RWPE2 (cell line): ENCODE results near the gene DDX1.
"Not testable (repeated sequence)": the region's sequence is repeated elsewhere in the genome, so short reads cannot be mapped to it uniquely, and the experiment has no call there.

Source experiments
- ATAC-seq: fragments of 200-7000 bp; cut with Tn5 transposase; 3 replicates; pipeline ENCODE4 v1.9.1; 2021; ENCODE audit warnings: low read depth
- DNase-seq: peaks from one replicate; pipeline ENCODE4 v3.0.0-alpha.2; 2020; ENCODE audit warnings: low spot score
- H3K27ac ChIP-seq: fragments of 450-650 bp; 2 replicates; pipeline ENCODE4 v1.5.1; 2017; ENCODE audit warnings: mild to moderate bottlenecking; ENCODE audit not compliant: poor library complexity, severe bottlenecking
- H3K27me3 ChIP-seq: fragments of 250-450 bp; sonication (Bioruptor Pico); 2 replicates; pipeline ENCODE4 v1.5.1; 2021; ENCODE audit warnings: mild to moderate bottlenecking, moderate library complexity; ENCODE audit not compliant: insufficient read depth, poor library complexity, severe bottlenecking
- H3K36me3 ChIP-seq: fragments of 250-450 bp; sonication (Bioruptor Pico); 2 replicates; pipeline ENCODE4 v1.5.1; 2020; ENCODE audit warnings: low read depth, mild to moderate bottlenecking, moderate library complexity
- H3K4me1 ChIP-seq: fragments of 250-450 bp; sonication (Bioruptor Pico); 2 replicates; pipeline ENCODE4 v1.5.1; 2021; ENCODE audit warnings: mild to moderate bottlenecking, moderate library complexity; ENCODE audit not compliant: insufficient read depth, poor library complexity, severe bottlenecking
- H3K4me3 ChIP-seq: fragments of 250-450 bp; sonication (Bioruptor Pico); 2 replicates; pipeline ENCODE4 v1.5.1; 2021; ENCODE audit warnings: mild to moderate bottlenecking, moderate library complexity; ENCODE audit not compliant: severe bottlenecking
- H3K9me3 ChIP-seq: fragments of 250-450 bp; sonication (Bioruptor Pico); 2 replicates; pipeline ENCODE4 v1.5.1; 2021; ENCODE audit warnings: mild to moderate bottlenecking, moderate library complexity; ENCODE audit not compliant: severe bottlenecking
- CTCF ChIP-seq: fragments of 450-650 bp; IDR thresholded peaks from one replicate; pipeline ENCODE4 v1.5.1; 2017; ENCODE audit warnings: mild to moderate bottlenecking, moderate library complexity; ENCODE audit not compliant: poor library complexity, severe bottlenecking

Gene DDX1

GRCh38 chr2:15591692-15592463, at the start of gene DDX1:
Gene DDX1 (plus strand): TSS chr2:15591868. CDS start chr2:15591934, 66 bp downstream.
- H3K4me1 ChIP-seq = peaks cover 5% of the 10 kb centered on the region
- no peak for TF ChIP-seq CTCF
- DNase-seq = peak; percentile 85

GRCh38 chr2:15542269-15542668, 49.4 kb upstream of the DDX1 start:
- not testable (repeated sequence) for ATAC-seq, H3K27ac ChIP-seq, H3K9me3 ChIP-seq, H3K27me3 ChIP-seq, H3K4me1 ChIP-seq, H3K4me3 ChIP-seq, DNase-seq, H3K36me3 ChIP-seq

More at GRCh38 chr2:15591692-15592463, at the start of gene DDX1:
- H3K27me3 ChIP-seq = no peaks in the 10 kb centered on the region
- H3K4me3 ChIP-seq = peak within 1 kb of the TSS; percentile 81
- H3K27ac ChIP-seq = peak within 1 kb of the TSS; percentile 78
- H3K9me3 ChIP-seq = no peaks in the 10 kb centered on the region
- peaks cover 33% of the 10 kb centered on the region for H3K36me3 ChIP-seq
- ATAC-seq = peak; percentile 93

- TF ChIP-seq CTCF = no peak
- H3K27ac ChIP-seq = no peak overlapping the region
- ATAC-seq (no peak), DNase-seq (no peak)
- H3K4me1 ChIP-seq = no peaks in the 10 kb centered on the region
- H3K9me3 ChIP-seq = no peaks in the 10 kb centered on the region
- no peaks in the 10 kb centered on the region for H3K27me3 ChIP-seq
- no peak overlapping the region for H3K4me3 ChIP-seq
- H3K36me3 ChIP-seq = peaks cover 8% of the 10 kb centered on the region; the same call in 1 of the 2 replicates
Measured at GRCh38 chr2:15543053-15543452, 48.6 kb upstream of the DDX1 start.

DNA sequence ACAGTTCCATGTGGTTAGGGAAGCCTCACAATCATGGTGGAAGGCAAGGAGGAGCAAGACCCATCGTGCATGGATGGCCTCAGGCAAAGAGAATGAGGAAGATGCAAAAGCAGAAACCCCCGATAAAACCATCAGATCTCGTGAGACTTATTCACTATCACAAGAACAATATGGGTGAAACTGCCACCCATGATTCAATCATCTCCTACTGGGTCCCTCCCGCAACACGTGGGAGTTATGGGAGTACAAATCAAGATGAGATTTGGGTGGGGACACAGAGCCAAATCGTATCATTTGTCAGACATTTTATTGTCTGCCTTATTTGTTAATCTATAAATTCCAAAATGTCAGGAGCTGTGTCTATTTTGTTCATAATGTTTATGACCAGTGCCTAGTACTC, 48.1 kb upstream of the DDX1 start:
- Histone ChIP-seq H3K4me1 (no peaks in the 10 kb centered on the region), H3K36me3 (peaks cover 12% of the 10 kb centered on the region; the same call in 1 of the 2 replicates), H3K27ac (no peak overlapping the region)

GRCh38 chr2:15544227-15544626, 47.4 kb upstream of the DDX1 start:
- TF ChIP-seq CTCF = no peak
- DNase-seq (no peak), ATAC-seq (no peak)
- Histone ChIP-seq H3K27me3 (no peaks in the 10 kb centered on the region), H3K4me3 (no peak overlapping the region), H3K36me3 (peaks cover 19% of the 10 kb centered on the region), H3K9me3 (no peaks in the 10 kb centered on the region), H3K4me1 (no peaks in the 10 kb centered on the region), H3K27ac (no peak overlapping the region)

More for the DNA sequence above, 48.1 kb upstream of the DDX1 start:
- TF ChIP-seq CTCF = no peak
- H3K4me3 ChIP-seq = no peak overlapping the region
- no peaks in the 10 kb centered on the region for H3K27me3 ChIP-seq
- DNase-seq (no peak), ATAC-seq (no peak)
- no peaks in the 10 kb centered on the region for H3K9me3 ChIP-seq
